AG10803 (cell line): Measurements from ENCODE around the gene PTGS1.

ENCODE experiments used
- DNase-seq: peaks from one replicate; pipeline ENCODE4 v3.0.0; 2010; ENCODE audit warnings: low read depth
- H3K4me3 ChIP-seq: 2 replicates; pipeline ENCODE4 v1.5.1; 2011; ENCODE audit warnings: mild to moderate bottlenecking, low read length, control low read depth
- CTCF ChIP-seq: conservative IDR thresholded peaks from 2 replicates; pipeline ENCODE4 v1.5.1; 2011; ENCODE audit warnings: mild to moderate bottlenecking, low read length, control low read depth, inconsistent platforms

Gene PTGS1

GRCh38 chr9:122381206-122381950 is 10.6 kb downstream of the PTGS1 start:
- no peak for DNase-seq
- no peak overlapping the region for H3K4me3 ChIP-seq
- no peak for TF ChIP-seq CTCF

- no peak for TF ChIP-seq CTCF
- no peak overlapping the region for H3K4me3 ChIP-seq
- peak; percentile 88 for DNase-seq
These were observed 12.4 kb downstream of the PTGS1 start for GRCh38 chr9:122382901-122383850.

GRCh38 chr9:122383992-122384461 is 13.2 kb downstream of the PTGS1 start:
- DNase-seq: peak; percentile 88
- no peak overlapping the region for H3K4me3 ChIP-seq

GRCh38 chr9:122386311-122386872 is 15.6 kb downstream of the PTGS1 start:
- TF ChIP-seq CTCF: no peak
- DNase-seq: no peak
- no peak overlapping the region for H3K4me3 ChIP-seq

More at GRCh38 chr9:122383992-122384461, 13.2 kb downstream of the PTGS1 start:
- no peak for TF ChIP-seq CTCF

GRCh38 chr9:122387536-122387935 is 16.7 kb downstream of the PTGS1 start:
- TF ChIP-seq CTCF: no peak
- no peak for DNase-seq
- H3K4me3 ChIP-seq: no peak overlapping the region

- H3K4me3 ChIP-seq: no peak overlapping the region
- TF ChIP-seq CTCF: no peak
- DNase-seq: no peak
These were observed 18.4 kb downstream of the PTGS1 start for GRCh38 chr9:122389195-122389594.
